H1 (cell line): ENCODE results near the gene TRMT44. TPM values are rescaled to one million over a fixed set of nuclear protein-coding genes. Genes with fewer than 3 reads are reported as not detected.

ENCODE experiments used
- CTCF ChIA-PET: fragments of 300-600 bp; sonication (Branson Sonifier 250); formaldehyde crosslinking; loops from one replicate; lab custom pipeline; 2021; ENCODE audit not compliant: partially characterized antibody; lab: Charles Lee
- POLR2A ChIA-PET: fragments of 300-600 bp; sonication (Branson Sonifier 250); formaldehyde crosslinking; loops from one replicate; lab custom pipeline; 2021; ENCODE audit warnings: inconsistent platforms; ENCODE audit not compliant: partially characterized antibody; lab: Charles Lee
- DNase-seq, 2 experiments: peaks; one replicate each; pipeline versions ENCODE4 v3.0.0 to v3.0.0-alpha.2; 2010 to 2022; ENCODE audit warnings: low spot score in 2 of 2, low read depth in 1 of 2, mixed read lengths in 1 of 2
- FAIRE-seq: peaks from 2 replicates; lab custom pipeline; 2011; peaks lifted over from hg19 to GRCh38; lab: Jason Lieb, UNC
- H2AFZ ChIP-seq: 2 replicates; pipeline ENCODE4 v1.8.1; 2012; ENCODE audit warnings: low read length, inconsistent platforms
- H2AK5ac ChIP-seq: 2 replicates; pipeline ENCODE4 v1.6.1; 2013; ENCODE audit warnings: low read depth, low read length
- H2BK120ac ChIP-seq: replicated peaks from 2 replicates; pipeline ENCODE3; 2013; ENCODE audit warnings: low read depth, low read length, inconsistent platforms
- H2BK12ac ChIP-seq: 2 replicates; pipeline ENCODE4 v1.6.1; 2013; ENCODE audit warnings: low read depth, low read length
- H2BK15ac ChIP-seq: 2 replicates; pipeline ENCODE4 v1.6.1; 2013; ENCODE audit warnings: low read length
- H2BK20ac ChIP-seq: 2 replicates; pipeline ENCODE4 v1.6.1; 2013; ENCODE audit warnings: low read length
- H2BK5ac ChIP-seq: 2 replicates; pipeline ENCODE4 v1.6.1; 2013; ENCODE audit warnings: low read depth, low read length
- H3K14ac ChIP-seq: 2 replicates; pipeline ENCODE4 v1.6.1; 2013; ENCODE audit warnings: inconsistent platforms; ENCODE audit not compliant: insufficient read length
- H3K18ac ChIP-seq: 2 replicates; pipeline ENCODE4 v1.6.1; 2013; ENCODE audit warnings: low read length; ENCODE audit errors: extremely low read depth
- H3K23ac ChIP-seq: 2 replicates; pipeline ENCODE4 v1.6.1; 2013; ENCODE audit warnings: inconsistent platforms; ENCODE audit not compliant: insufficient read length
- H3K23me2 ChIP-seq: 2 replicates; pipeline ENCODE4 v1.6.1; 2013; ENCODE audit warnings: low read depth, low read length
- H3K27ac ChIP-seq: 2 replicates; pipeline ENCODE4 v1.6.1; 2011; ENCODE audit warnings: low read depth, low read length, inconsistent platforms
- H3K27me3 ChIP-seq, 4 experiments: replicated peaks in 1 of 4; 1 replicate in 1 of 4; 2 replicates in 3 of 4; pipeline versions ENCODE4 v1.6.1 to v1.8.1; 2011 to 2013; ENCODE audit warnings: low read length in 3 of 4, mild to moderate bottlenecking in 3 of 4, inconsistent platforms in 2 of 4, mixed read lengths in 2 of 4, moderate library complexity in 1 of 4; ENCODE audit not compliant: control insufficient read depth in 3 of 4, insufficient read depth in 3 of 4; ENCODE audit errors: extremely low read depth in 1 of 4
- H3K36me3 ChIP-seq, 4 experiments: 2 replicates each; pipeline versions ENCODE4 v1.6.1 to v1.8.1; 2011 to 2013; ENCODE audit warnings: mild to moderate bottlenecking in 4 of 4, low read length in 3 of 4, moderate library complexity in 2 of 4, control low read depth in 1 of 4, inconsistent platforms in 1 of 4; ENCODE audit not compliant: insufficient read depth in 4 of 4, control insufficient read depth in 2 of 4
- H3K4ac ChIP-seq: replicated peaks from 2 replicates; pipeline ENCODE3; 2013; ENCODE audit warnings: low read length, low read depth, mixed read lengths, inconsistent platforms; ENCODE audit not compliant: insufficient read length
- H3K4me1 ChIP-seq, 4 experiments: replicated peaks in 1 of 4; 1 replicate in 1 of 4; 2 replicates in 3 of 4; pipeline versions ENCODE4 v1.6.1 to v1.8.1; 2011 to 2013; ENCODE audit warnings: low read length in 3 of 4, inconsistent platforms in 2 of 4, mixed read lengths in 1 of 4; ENCODE audit not compliant: insufficient read depth in 4 of 4, control insufficient read depth in 3 of 4
- H3K4me2 ChIP-seq, 2 experiments: 2 replicates each; pipeline versions ENCODE4 v1.6.1 to v1.8.1; 2011 to 2013; ENCODE audit warnings: low read depth in 2 of 2, low read length in 2 of 2, control low read depth in 1 of 2, inconsistent platforms in 1 of 2, mild to moderate bottlenecking in 1 of 2; ENCODE audit not compliant: insufficient read depth in 1 of 2
- H3K4me3 ChIP-seq, 4 experiments: fragments of 200-600, 300-600 bp in 1 of 4; sonication (generic), shearing (Covaris generic), sonication (Bioruptor Twin) in 1 of 4; 2 replicates each; pipeline versions ENCODE4 v1.5.1 to v1.8.1; 2011 to 2016; ENCODE audit warnings: low read length in 4 of 4, low read depth in 3 of 4, control low read depth in 2 of 4, inconsistent platforms in 2 of 4, mild to moderate bottlenecking in 2 of 4, mixed read lengths in 1 of 4, moderate library complexity in 1 of 4; ENCODE audit not compliant: insufficient read depth in 2 of 4; ENCODE audit errors: extremely low read depth in 1 of 4
- H3K56ac ChIP-seq: replicated peaks from 2 replicates; pipeline ENCODE3; 2013; ENCODE audit warnings: low read depth, mild to moderate bottlenecking, mixed read lengths, low read length, inconsistent platforms; ENCODE audit not compliant: insufficient read length
- H3K79me1 ChIP-seq: 2 replicates; pipeline ENCODE4 v1.6.1; 2013; ENCODE audit warnings: low read depth, low read length, control low read depth
- H3K79me2 ChIP-seq, 2 experiments: 2 replicates each; pipeline versions ENCODE4 v1.6.1 to v1.8.1; 2012 to 2013; ENCODE audit warnings: low read length in 2 of 2, mild to moderate bottlenecking in 2 of 2, inconsistent platforms in 1 of 2; ENCODE audit not compliant: insufficient read depth in 2 of 2, control insufficient read depth in 1 of 2
- H3K9ac ChIP-seq, 4 experiments: replicated peaks in 1 of 4; 1 replicate in 1 of 4; 2 replicates in 3 of 4; pipeline versions ENCODE4 v1.6.1 to v1.8.1; 2011 to 2013; ENCODE audit warnings: low read depth in 3 of 4, low read length in 3 of 4, control low read depth in 2 of 4, mild to moderate bottlenecking in 2 of 4, moderate library complexity in 2 of 4, inconsistent platforms in 1 of 4; ENCODE audit errors: extremely low read depth in 1 of 4
- H3K9me3 ChIP-seq, 2 experiments: 2 replicates each; pipeline versions ENCODE4 v1.6.1 to v1.8.1; 2012 to 2013; ENCODE audit warnings: mild to moderate bottlenecking in 2 of 2, moderate library complexity in 2 of 2, control low read depth in 1 of 2, inconsistent platforms in 1 of 2, low read depth in 1 of 2, low read length in 1 of 2, mixed read lengths in 1 of 2; ENCODE audit not compliant: insufficient read depth in 2 of 2
- H4K20me1 ChIP-seq, 2 experiments: replicated peaks in 1 of 2; 2 replicates each; pipeline versions ENCODE3 to v1.8.1; 2011 to 2013; ENCODE audit warnings: inconsistent platforms in 2 of 2, low read length in 2 of 2, mild to moderate bottlenecking in 1 of 2; ENCODE audit not compliant: insufficient read depth in 2 of 2, control insufficient read depth in 1 of 2
- H4K5ac ChIP-seq: 2 replicates; pipeline ENCODE4 v1.6.1; 2013; ENCODE audit warnings: low read length, low read depth, mixed read lengths, inconsistent platforms; ENCODE audit not compliant: insufficient read length
- H4K8ac ChIP-seq: 2 replicates; pipeline ENCODE4 v1.8.0; 2013; ENCODE audit warnings: mild to moderate bottlenecking, moderate library complexity, low read length, inconsistent platforms; ENCODE audit not compliant: insufficient read depth; ENCODE audit errors: extremely low read depth
- H4K91ac ChIP-seq: replicated peaks from 2 replicates; pipeline ENCODE3; 2013; ENCODE audit warnings: low read length, mixed read lengths, inconsistent platforms; ENCODE audit not compliant: insufficient read length
- RAD21 ChIP-seq, 2 experiments: IDR thresholded peaks in 1 of 2; conservative IDR thresholded peaks in 1 of 2; 2 replicates each; pipeline ENCODE4 v1.6.1; 2011; ENCODE audit warnings: low read depth in 2 of 2, low read length in 2 of 2, improper control_type of control experiment in 1 of 2, inconsistent platforms in 1 of 2, mild to moderate bottlenecking in 1 of 2, moderate library complexity in 1 of 2
- SIX5 ChIP-seq: IDR thresholded peaks from 2 replicates; pipeline ENCODE4 v1.6.1; 2011; ENCODE audit warnings: mild to moderate bottlenecking, low read depth, low read length
- WGBS, 2 experiments: shearing (Covaris generic) in 1 of 2; methylation state at CpG; one replicate each; pipeline versions ENCODE4 v1.1.6 to v1.1.7; 2013 to 2015; ENCODE audit warnings: low lambda C conversion rate in 2 of 2, mixed read lengths in 2 of 2, inconsistent platforms in 1 of 2, low coverage in 1 of 2, missing lambda C conversion rate in 1 of 2; ENCODE audit not compliant: insufficient replicate concordance in 2 of 2, insufficient coverage in 1 of 2, insufficient read length in 1 of 2; ENCODE audit errors: extremely low coverage in 1 of 2, missing lambda C conversion rate in 1 of 2; 5-methylcytosine and 5-hydroxymethylcytosine counted together
- polyA plus RNA-seq, 7 experiments: library from polyadenylated mRNA; depleted of rRNA in 3 of 7; stranded (reverse) in 5 of 7; unstranded in 2 of 7; fragments of >200 nt in 5 of 7; fragments of 200-250 nt in 2 of 7; gene quantifications; 1 replicate in 5 of 7; 2 replicates in 1 of 7; 4 replicates in 1 of 7; pipeline versions ENCODE4 v1.2.1 to v1.2.3, GENCODE V29; 2011 to 2013; ENCODE audit warnings: missing spikeins in 2 of 7, mixed read lengths in 2 of 7
- total RNA-seq: library from RNA; stranded (reverse); fragmentation: NEBNext Ultra II Directional; extraction: Animal tissue kit (Norgen Biotek cat#: 25700); gene quantifications from 2 replicates; pipeline ENCODE4 v1.2.1, GENCODE V29; 2021
- TF ChIP-seq, protein P1 (sequence below), 3 experiments: IDR thresholded peaks; 1 replicate in 2 of 3; 2 replicates in 1 of 3; pipeline versions ENCODE4 v1.5.1 to v1.6.1; 2011; ENCODE audit warnings: low read length in 3 of 3, mild to moderate bottlenecking in 3 of 3, inconsistent platforms in 2 of 3, low read depth in 1 of 3, moderate library complexity in 1 of 3; ENCODE audit not compliant: insufficient read depth in 1 of 3; ENCODE audit errors: control extremely low read depth in 1 of 3

TRMT44 gene
- total and polyA plus RNA-seq, 2 of the 8 experiments (the other 6 are each of a cell fraction or from before 2014, with no cell fraction given) = 8.6 to 23.9 TPM

DNA sequence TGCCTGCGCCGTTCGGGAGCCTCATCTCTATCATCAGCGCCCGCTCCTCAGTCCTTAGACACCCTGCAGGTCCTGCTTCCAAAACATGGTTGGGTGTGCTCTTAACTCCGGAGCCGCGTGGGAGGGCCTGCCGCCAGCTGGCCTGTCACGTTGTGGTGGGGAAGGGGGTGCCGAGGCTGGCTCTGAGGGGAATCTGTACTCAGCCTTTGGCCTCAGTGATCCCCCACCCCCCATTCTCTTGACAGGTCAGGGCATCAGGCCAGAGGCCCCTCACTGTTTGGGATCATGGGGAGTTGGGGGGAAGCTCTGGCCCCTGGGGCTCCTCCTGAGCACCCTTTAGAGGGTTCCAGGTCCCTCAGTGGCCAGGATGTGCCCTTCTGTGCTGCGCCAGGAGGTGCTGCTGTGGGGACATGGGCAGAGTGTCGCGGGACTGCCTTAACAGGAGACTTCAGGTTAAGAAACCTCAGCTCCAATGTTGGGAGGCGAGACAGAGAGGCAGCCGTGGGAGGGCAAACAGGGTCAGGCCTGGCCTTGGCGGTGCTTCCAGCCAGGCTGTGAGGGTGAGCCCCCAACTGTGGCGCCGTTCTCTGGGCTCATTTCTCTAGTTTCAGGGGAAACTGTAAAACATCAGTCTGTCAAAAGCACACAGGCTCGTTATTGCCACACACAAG is 33.5 kb downstream of the TRMT44 start:
- DNase-seq (no peak), FAIRE-seq (no peak)
- no peak overlapping the region for H3K4me3 ChIP-seq
- H4K5ac ChIP-seq = no peak overlapping the region
- peaks cover 0 to 5% of the 10 kb centered on the region in 2 experiments for H4K20me1 ChIP-seq
- H4K91ac ChIP-seq = no peak overlapping the region
- H3K27me3 ChIP-seq = no peaks in the 10 kb centered on the region
- no peak overlapping the region for H2BK15ac ChIP-seq
- no peak overlapping the region for H3K27ac ChIP-seq
- CTCF ChIA-PET = interaction anchor here (0.7 to 11.2 kb wide), 12 partner anchors 10 to 630 kb away, joined by 3 to 237 read pairs (median 3); partner anchors contain the start of gene CPZ
- no peak overlapping the region for H2BK12ac ChIP-seq
- H3K4ac ChIP-seq = no peak overlapping the region
- H3K9me3 ChIP-seq = no peaks in the 10 kb centered on the region
- no peak overlapping the region for H2AK5ac ChIP-seq
- H3K18ac ChIP-seq = no peak overlapping the region
- no peak overlapping the region for H4K8ac ChIP-seq
- H2BK120ac ChIP-seq = no peak overlapping the region
- H3K56ac ChIP-seq = no peak overlapping the region
- no peaks in the 10 kb centered on the region for H3K23me2 ChIP-seq
- no peak overlapping the region for H3K9ac ChIP-seq
- peaks cover 0 to 4% (median 1%) of the 10 kb centered on the region in 4 experiments; a peak in 2 of 7 replicates for H3K4me1 ChIP-seq
- TF ChIP-seq, protein P1, sequence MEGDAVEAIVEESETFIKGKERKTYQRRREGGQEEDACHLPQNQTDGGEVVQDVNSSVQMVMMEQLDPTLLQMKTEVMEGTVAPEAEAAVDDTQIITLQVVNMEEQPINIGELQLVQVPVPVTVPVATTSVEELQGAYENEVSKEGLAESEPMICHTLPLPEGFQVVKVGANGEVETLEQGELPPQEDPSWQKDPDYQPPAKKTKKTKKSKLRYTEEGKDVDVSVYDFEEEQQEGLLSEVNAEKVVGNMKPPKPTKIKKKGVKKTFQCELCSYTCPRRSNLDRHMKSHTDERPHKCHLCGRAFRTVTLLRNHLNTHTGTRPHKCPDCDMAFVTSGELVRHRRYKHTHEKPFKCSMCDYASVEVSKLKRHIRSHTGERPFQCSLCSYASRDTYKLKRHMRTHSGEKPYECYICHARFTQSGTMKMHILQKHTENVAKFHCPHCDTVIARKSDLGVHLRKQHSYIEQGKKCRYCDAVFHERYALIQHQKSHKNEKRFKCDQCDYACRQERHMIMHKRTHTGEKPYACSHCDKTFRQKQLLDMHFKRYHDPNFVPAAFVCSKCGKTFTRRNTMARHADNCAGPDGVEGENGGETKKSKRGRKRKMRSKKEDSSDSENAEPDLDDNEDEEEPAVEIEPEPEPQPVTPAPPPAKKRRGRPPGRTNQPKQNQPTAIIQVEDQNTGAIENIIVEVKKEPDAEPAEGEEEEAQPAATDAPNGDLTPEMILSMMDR (IDR thresholded peaks at IDR 0.05; ENCODE audit: control extremely low read depth in 1 of 3, insufficient read depth in 1 of 3, low read depth in 1 of 3, low read length in 3 of 3) = peak in 1 of 3 experiments; percentile 3; a peak in 1 of 4 replicates
- TF ChIP-seq RAD21 (IDR thresholded peaks at IDR 0.05 in 1 of 2, conservative IDR thresholded peaks at IDR 0.05 in 1 of 2; ENCODE audit: low read depth in 2 of 2, low read length in 2 of 2) (peak in 1 of 2 experiments; percentile 30; a peak in 2 of 4 replicates), SIX5 (no peak)
- POLR2A ChIA-PET = interaction anchor here (1.2 to 1.7 kb wide), 2 partner anchors 60 to 94 kb away, joined by 3 to 4 read pairs; no protein-coding TSS in a partner anchor
- no peaks in the 10 kb centered on the region for H3K79me2 ChIP-seq
- H3K23ac ChIP-seq = no peak overlapping the region
- H2AFZ ChIP-seq = no peak overlapping the region
- peaks cover 0 to 10% (median 5%) of the 10 kb centered on the region in 4 experiments; a peak in 4 of 8 replicates for H3K36me3 ChIP-seq
- 89% methylated on average over 19 of the region's 20 CpGs; no CpG with 5 or more reads in 1 of the 2 experiments for WGBS, 2 experiments
- no peak overlapping the region for H2BK5ac ChIP-seq
- H3K14ac ChIP-seq = no peak overlapping the region
- no peak overlapping the region for H2BK20ac ChIP-seq
- no peak overlapping the region for H3K4me2 ChIP-seq
- no peaks in the 10 kb centered on the region for H3K79me1 ChIP-seq
